SK-N-SH treated with all-trans-retinoic acid at 6 μM for 48 hours (cell line): ENCODE results near the gene GLYAT.

Experiments
- ATAC-seq: fragments of 200-7000 bp; cut with Tn5 transposase; 3 replicates; pipeline ENCODE4 v1.9.1; 2020; ENCODE audit warnings: mild to moderate bottlenecking, moderate library complexity
- ARNTL ChIP-seq: fragments of 450-650 bp; formaldehyde crosslinking; IDR thresholded peaks from 2 replicates; pipeline ENCODE4 v1.5.0; 2020; ENCODE audit warnings: low read depth, mild to moderate bottlenecking, moderate library complexity, borderline replicate concordance
- BACH2 ChIP-seq: fragments of 250-450 bp; sonication (Bioruptor Pico); IDR thresholded peaks from 2 replicates; pipeline ENCODE4 v1.9.0; 2021; ENCODE audit warnings: mild to moderate bottlenecking, borderline replicate concordance
- CSDC2 ChIP-seq: fragments of 250-450 bp; sonication (Bioruptor Pico); IDR thresholded peaks from 2 replicates; pipeline ENCODE4 v1.5.0; 2020; ENCODE audit warnings: mild to moderate bottlenecking, moderate library complexity
- CSRNP3 ChIP-seq: fragments of 250-450 bp; sonication (Bioruptor Pico); IDR thresholded peaks from 2 replicates; pipeline ENCODE4 v1.5.1; 2021; ENCODE audit warnings: mild to moderate bottlenecking, moderate library complexity
- ESRRG ChIP-seq: fragments of 250-450 bp; sonication (Bioruptor Pico); IDR thresholded peaks from 2 replicates; pipeline ENCODE4 v1.6.1; 2021; ENCODE audit warnings: mild to moderate bottlenecking
- ISL1 ChIP-seq: fragments of 250-450 bp; sonication (Bioruptor Pico); IDR thresholded peaks from 2 replicates; pipeline ENCODE4 v2.1.2; 2022; ENCODE audit warnings: mild to moderate bottlenecking, moderate library complexity
- POU6F1 ChIP-seq: fragments of 250-450 bp; sonication (Bioruptor Pico); IDR thresholded peaks from 2 replicates; pipeline ENCODE4 v1.8.0; 2021; ENCODE audit warnings: low read depth, mild to moderate bottlenecking, moderate library complexity, borderline replicate concordance
- PPARA ChIP-seq: fragments of 250-450 bp; sonication (Bioruptor Pico); IDR thresholded peaks from 2 replicates; pipeline ENCODE4 v1.5.0; 2020; ENCODE audit warnings: mild to moderate bottlenecking, borderline replicate concordance
- RARB ChIP-seq: fragments of 250-450 bp; sonication (Bioruptor Pico); IDR thresholded peaks from 2 replicates; pipeline ENCODE4 v1.8.0; 2021; ENCODE audit warnings: mild to moderate bottlenecking, moderate library complexity
- SNAI2 ChIP-seq: fragments of 250-450 bp; sonication (Bioruptor Pico); IDR thresholded peaks from 2 replicates; pipeline ENCODE4 v1.5.0; 2020; ENCODE audit warnings: mild to moderate bottlenecking, moderate library complexity
- TCF4 ChIP-seq: fragments of 250-450 bp; sonication (Bioruptor Pico); IDR thresholded peaks from 2 replicates; pipeline ENCODE4 v1.8.0; 2021; ENCODE audit warnings: mild to moderate bottlenecking, moderate library complexity, borderline replicate concordance
- TOX ChIP-seq: fragments of 250-450 bp; sonication (Bioruptor Pico); IDR thresholded peaks from 2 replicates; pipeline ENCODE4 v1.8.0; 2021; ENCODE audit warnings: mild to moderate bottlenecking, moderate library complexity, borderline replicate concordance
- TSHZ2 ChIP-seq: fragments of 250-450 bp; sonication (Bioruptor Pico); IDR thresholded peaks from 2 replicates; pipeline ENCODE4 v1.5.0; 2020; ENCODE audit warnings: mild to moderate bottlenecking, moderate library complexity
- ZC3H10 ChIP-seq: fragments of 250-450 bp; sonication (Bioruptor Pico); IDR thresholded peaks from 2 replicates; pipeline ENCODE4 v1.5.1; 2021; ENCODE audit warnings: mild to moderate bottlenecking, moderate library complexity
- ZFP3 ChIP-seq: fragments of 250-450 bp; sonication (Bioruptor Pico); IDR thresholded peaks from 2 replicates; pipeline ENCODE4 v1.5.0; 2020; ENCODE audit warnings: mild to moderate bottlenecking, moderate library complexity
- ZFP30 ChIP-seq: fragments of 450-650 bp; formaldehyde crosslinking; IDR thresholded peaks from 2 replicates; pipeline ENCODE4 v1.5.0; 2022; ENCODE audit warnings: mild to moderate bottlenecking, moderate library complexity
- ZNF565 ChIP-seq: fragments of 450-650 bp; formaldehyde crosslinking; conservative IDR thresholded peaks from 2 replicates; pipeline ENCODE4 v1.5.0; 2020; ENCODE audit warnings: low read depth, mild to moderate bottlenecking, moderate library complexity
- ZNF70 ChIP-seq: fragments of 450-650 bp; formaldehyde crosslinking; IDR thresholded peaks from 2 replicates; pipeline ENCODE4 v1.5.0; 2020; ENCODE audit warnings: mild to moderate bottlenecking, moderate library complexity
- ZNF8 ChIP-seq: fragments of 450-650 bp; formaldehyde crosslinking; IDR thresholded peaks from 2 replicates; pipeline ENCODE4 v1.5.0; 2020; ENCODE audit warnings: mild to moderate bottlenecking, moderate library complexity

Gene GLYAT

GRCh38 chr11:58769308-58769707 is 37.6 kb upstream of the GLYAT start:
- ATAC-seq = no peak
- TF ChIP-seq ZC3H10 (CRISPR knock-in tag) (no peak), ARNTL (CRISPR knock-in tag) (no peak), ISL1 (CRISPR knock-in tag) (no peak), SNAI2 (CRISPR knock-in tag) (no peak)

GRCh38 chr11:58768137-58768536 is 36.4 kb upstream of the GLYAT start:
- TF ChIP-seq ZNF70 (CRISPR knock-in tag) (no peak), CSRNP3 (CRISPR knock-in tag) (no peak), PPARA (CRISPR knock-in tag) (no peak), ARNTL (CRISPR knock-in tag) (no peak), CSDC2 (CRISPR knock-in tag) (no peak), RARB (no peak), POU6F1 (CRISPR knock-in tag) (no peak), ZC3H10 (CRISPR knock-in tag) (no peak), TSHZ2 (CRISPR knock-in tag) (no peak), ZNF565 (no peak), ZNF8 (CRISPR knock-in tag) (no peak), TCF4 (CRISPR knock-in tag) (no peak), BACH2 (CRISPR knock-in tag) (no peak), ZFP30 (no peak), ESRRG (no peak), ISL1 (CRISPR knock-in tag) (no peak), ZFP3 (CRISPR knock-in tag) (no peak)
- ATAC-seq = no peak

- TF ChIP-seq BACH2 (CRISPR knock-in tag) = no peak
- TF ChIP-seq POU6F1 (CRISPR knock-in tag) = no peak
- TF ChIP-seq ZC3H10 (CRISPR knock-in tag) = no peak
- TF ChIP-seq PPARA (CRISPR knock-in tag) = no peak
- TF ChIP-seq SNAI2 (CRISPR knock-in tag) = no peak
- TF ChIP-seq CSRNP3 (CRISPR knock-in tag) = no peak
- no peak for TF ChIP-seq TOX (CRISPR knock-in tag)
- no peak for TF ChIP-seq ZNF565
- no peak for TF ChIP-seq TSHZ2 (CRISPR knock-in tag)
- no peak for TF ChIP-seq CSDC2 (CRISPR knock-in tag)
- no peak for TF ChIP-seq TCF4 (CRISPR knock-in tag)
- ATAC-seq = no peak
Measured at GRCh38 chr11:58765078-58765477, 33.3 kb upstream of the GLYAT start.
